HepG2 (cell line): ENCODE results near the gene NWD2.

ENCODE experiments used
- FOXJ3 ChIP-seq: sonication (generic); formaldehyde crosslinking; IDR thresholded peaks from 2 replicates; pipeline ENCODE4 v1.4.0; 2020; ENCODE audit warnings: missing genetic modification reagents, mild to moderate bottlenecking, borderline replicate concordance
- JUND ChIP-seq: sonication (generic); formaldehyde crosslinking; IDR thresholded peaks from 2 replicates; pipeline ENCODE4 v1.8.0; 2022; ENCODE audit warnings: mild to moderate bottlenecking, missing genetic modification reagents
- POLR2A ChIP-seq, 2 experiments: IDR thresholded peaks; 2 replicates each; pipeline ENCODE4 v1.6.1; 2011; ENCODE audit warnings: low read depth in 2 of 2, low read length in 2 of 2, mild to moderate bottlenecking in 1 of 2, moderate library complexity in 1 of 2; ENCODE audit not compliant: insufficient read depth in 1 of 2
- TCF7L2 ChIP-seq: IDR thresholded peaks from 2 replicates; pipeline ENCODE4 v1.6.1; 2011; ENCODE audit warnings: mild to moderate bottlenecking, low read depth, low read length, moderate library complexity
- ZNF121 ChIP-seq: sonication (generic); formaldehyde crosslinking; IDR thresholded peaks from 2 replicates; pipeline ENCODE4 v1.5.0; 2020; ENCODE audit warnings: mild to moderate bottlenecking, missing genetic modification reagents
- ZNF264 ChIP-seq: sonication (generic); formaldehyde crosslinking; IDR thresholded peaks from 2 replicates; pipeline ENCODE4 v1.4.0; 2020; ENCODE audit warnings: missing genetic modification reagents
- ZSCAN25 ChIP-seq: sonication (generic); formaldehyde crosslinking; IDR thresholded peaks from 2 replicates; pipeline ENCODE4 v1.8.0; 2022; ENCODE audit warnings: mild to moderate bottlenecking, missing genetic modification reagents

DNA sequence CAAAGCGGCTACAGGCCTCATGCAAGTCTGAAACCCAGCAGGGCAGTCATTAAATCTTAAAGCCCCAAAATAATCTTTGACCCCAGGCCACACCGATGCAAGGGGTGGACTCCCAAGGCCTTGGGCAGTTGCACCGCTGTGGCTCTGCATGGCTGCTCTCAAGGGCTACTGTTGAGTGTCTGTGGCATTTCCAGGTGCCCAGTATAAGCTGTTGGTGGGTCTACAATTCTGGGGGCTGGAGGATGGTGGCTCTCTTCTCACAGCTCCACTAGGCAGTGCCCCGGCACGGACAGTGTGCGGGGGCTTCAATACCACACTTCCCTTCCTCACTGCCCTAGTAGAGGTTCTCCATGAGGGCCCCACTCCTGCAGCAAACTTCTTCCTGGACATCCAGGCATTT is 60.1 kb downstream of the NWD2 start:
- no peak for TF ChIP-seq POLR2A (IDR thresholded peaks at IDR 0.05; ENCODE audit: insufficient read depth in 1 of 2, low read depth in 2 of 2, low read length in 2 of 2)
- no peak for TF ChIP-seq TCF7L2
- TF ChIP-seq ZNF121 (CRISPR knock-in tag): no peak
- TF ChIP-seq ZSCAN25 (CRISPR knock-in tag): no peak
- TF ChIP-seq ZNF264 (CRISPR knock-in tag): no peak
- TF ChIP-seq FOXJ3 (CRISPR knock-in tag): no peak
- no peak for TF ChIP-seq JUND
